ENCODE results near the gene AQP2.

DNA sequence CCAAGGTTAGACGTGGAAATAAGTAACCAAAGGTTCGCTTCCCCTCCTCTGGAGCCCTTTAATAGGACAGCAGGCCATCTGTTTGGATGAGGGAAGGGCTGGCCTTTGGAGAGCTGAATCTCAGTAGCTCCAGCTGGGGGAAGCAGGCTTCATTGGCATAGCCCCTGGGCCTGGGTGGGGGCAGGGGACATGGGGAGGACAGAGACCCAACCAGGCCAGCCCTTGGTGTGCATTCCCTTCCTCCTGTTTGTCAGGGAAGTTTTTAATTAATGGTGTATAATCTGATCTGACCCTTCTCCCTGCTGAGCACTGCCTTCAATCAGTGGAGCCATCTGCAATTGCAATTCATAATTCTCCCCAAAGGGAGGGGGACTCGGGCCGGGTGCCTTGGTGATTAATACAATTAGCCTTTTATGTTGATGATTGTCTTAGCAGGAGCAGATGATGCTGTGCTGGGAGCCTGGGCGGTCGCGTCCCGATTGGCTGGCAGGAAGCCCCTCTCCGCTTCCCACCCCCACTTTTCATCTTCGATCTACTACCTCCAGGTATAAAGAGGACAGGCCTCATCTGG lies 28.6 kb downstream of the AQP2 start:
- no peak for TF ChIP-seq ELF1 (IDR thresholded peaks at IDR 0.05; ENCODE audit: borderline replicate concordance, low read depth)
- TF ChIP-seq, protein P1, sequence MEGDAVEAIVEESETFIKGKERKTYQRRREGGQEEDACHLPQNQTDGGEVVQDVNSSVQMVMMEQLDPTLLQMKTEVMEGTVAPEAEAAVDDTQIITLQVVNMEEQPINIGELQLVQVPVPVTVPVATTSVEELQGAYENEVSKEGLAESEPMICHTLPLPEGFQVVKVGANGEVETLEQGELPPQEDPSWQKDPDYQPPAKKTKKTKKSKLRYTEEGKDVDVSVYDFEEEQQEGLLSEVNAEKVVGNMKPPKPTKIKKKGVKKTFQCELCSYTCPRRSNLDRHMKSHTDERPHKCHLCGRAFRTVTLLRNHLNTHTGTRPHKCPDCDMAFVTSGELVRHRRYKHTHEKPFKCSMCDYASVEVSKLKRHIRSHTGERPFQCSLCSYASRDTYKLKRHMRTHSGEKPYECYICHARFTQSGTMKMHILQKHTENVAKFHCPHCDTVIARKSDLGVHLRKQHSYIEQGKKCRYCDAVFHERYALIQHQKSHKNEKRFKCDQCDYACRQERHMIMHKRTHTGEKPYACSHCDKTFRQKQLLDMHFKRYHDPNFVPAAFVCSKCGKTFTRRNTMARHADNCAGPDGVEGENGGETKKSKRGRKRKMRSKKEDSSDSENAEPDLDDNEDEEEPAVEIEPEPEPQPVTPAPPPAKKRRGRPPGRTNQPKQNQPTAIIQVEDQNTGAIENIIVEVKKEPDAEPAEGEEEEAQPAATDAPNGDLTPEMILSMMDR (IDR thresholded peaks at IDR 0.05 in 2 of 3, conservative IDR thresholded peaks at IDR 0.05 in 1 of 3; ENCODE audit: borderline replicate concordance in 1 of 3, insufficient read depth in 1 of 3, low read depth in 2 of 3, low read length in 2 of 3) = no peak
- no peak for TF ChIP-seq POLR2A (IDR thresholded peaks at IDR 0.05; ENCODE audit: borderline replicate concordance, extremely low read depth, insufficient read depth, insufficient read length)

Measured in HCT116 (cell line).